Erythroblast (primary cell): ENCODE data around the gene LTB4R2.

ENCODE experiments used
- DNase-seq, 2 experiments: peaks; one replicate each; lab custom pipeline; 2025; lab: John Stamatoyannopoulos, UW
- GATA1 ChIP-seq: IDR thresholded peaks from 2 replicates; pipeline ENCODE4 v1.6.1; 2011; ENCODE audit warnings: low read depth, mild to moderate bottlenecking, control low read depth, low read length, moderate library complexity
- POLR2A ChIP-seq: IDR thresholded peaks from 2 replicates; pipeline ENCODE4 v1.6.1; 2011; ENCODE audit warnings: mild to moderate bottlenecking, low read length

The LTB4R2 gene

GRCh38 chr14:24282736-24283135, 27.2 kb upstream of the LTB4R2 start:
- TF ChIP-seq POLR2A: no peak
- TF ChIP-seq GATA1: no peak
- no peak for DNase-seq

GRCh38 chr14:24283796-24284460, 26.0 kb upstream of the LTB4R2 start:
- TF ChIP-seq POLR2A (no peak), GATA1 (no peak)
- DNase-seq: no peak

- no peak for DNase-seq
- TF ChIP-seq GATA1 (no peak), POLR2A (no peak)
These were observed 25.4 kb upstream of the LTB4R2 start for GRCh38 chr14:24284501-24285035.

- no peak for DNase-seq
These were observed 24.6 kb upstream of the LTB4R2 start for GRCh38 chr14:24285351-24285750.

GRCh38 chr14:24286996-24287395, 22.9 kb upstream of the LTB4R2 start:
- DNase-seq: no peak
- TF ChIP-seq GATA1: no peak
- TF ChIP-seq POLR2A: no peak

More at GRCh38 chr14:24285351-24285750, 24.6 kb upstream of the LTB4R2 start:
- TF ChIP-seq POLR2A (no peak), GATA1 (no peak)

GRCh38 chr14:24289649-24290280, 20.2 kb upstream of the LTB4R2 start:
- TF ChIP-seq GATA1 (no peak), POLR2A (no peak)
- DNase-seq: no peak

- DNase-seq: no peak
- TF ChIP-seq GATA1: no peak
These were observed 19.2 kb upstream of the LTB4R2 start for GRCh38 chr14:24290746-24291145.

- no peak for DNase-seq
- TF ChIP-seq GATA1 (no peak), POLR2A (no peak)
These were observed 18.4 kb upstream of the LTB4R2 start for GRCh38 chr14:24291446-24292117.

GRCh38 chr14:24292118-24292807, 17.7 kb upstream of the LTB4R2 start:
- no peak for DNase-seq
- TF ChIP-seq GATA1 (no peak), POLR2A (no peak)

GRCh38 chr14:24293525-24293924, 16.4 kb upstream of the LTB4R2 start:
- no peak for DNase-seq
- TF ChIP-seq POLR2A (no peak), GATA1 (no peak)

GRCh38 chr14:24296341-24297157, 13.4 kb upstream of the LTB4R2 start:
- peak; percentile 81 to 89 for DNase-seq
- no peak for TF ChIP-seq POLR2A
- TF ChIP-seq GATA1: no peak

- DNase-seq: peak; percentile 45 to 66
- TF ChIP-seq POLR2A: no peak
- TF ChIP-seq GATA1: no peak
These were observed 12.6 kb upstream of the LTB4R2 start for GRCh38 chr14:24297190-24297964.

- peak; percentile 56 to 61 for DNase-seq
- TF ChIP-seq GATA1 (no peak), POLR2A (no peak)
These were observed 11.1 kb upstream of the LTB4R2 start for GRCh38 chr14:24298892-24299254.
